ENCODE results near the gene C11orf86.

DNA sequence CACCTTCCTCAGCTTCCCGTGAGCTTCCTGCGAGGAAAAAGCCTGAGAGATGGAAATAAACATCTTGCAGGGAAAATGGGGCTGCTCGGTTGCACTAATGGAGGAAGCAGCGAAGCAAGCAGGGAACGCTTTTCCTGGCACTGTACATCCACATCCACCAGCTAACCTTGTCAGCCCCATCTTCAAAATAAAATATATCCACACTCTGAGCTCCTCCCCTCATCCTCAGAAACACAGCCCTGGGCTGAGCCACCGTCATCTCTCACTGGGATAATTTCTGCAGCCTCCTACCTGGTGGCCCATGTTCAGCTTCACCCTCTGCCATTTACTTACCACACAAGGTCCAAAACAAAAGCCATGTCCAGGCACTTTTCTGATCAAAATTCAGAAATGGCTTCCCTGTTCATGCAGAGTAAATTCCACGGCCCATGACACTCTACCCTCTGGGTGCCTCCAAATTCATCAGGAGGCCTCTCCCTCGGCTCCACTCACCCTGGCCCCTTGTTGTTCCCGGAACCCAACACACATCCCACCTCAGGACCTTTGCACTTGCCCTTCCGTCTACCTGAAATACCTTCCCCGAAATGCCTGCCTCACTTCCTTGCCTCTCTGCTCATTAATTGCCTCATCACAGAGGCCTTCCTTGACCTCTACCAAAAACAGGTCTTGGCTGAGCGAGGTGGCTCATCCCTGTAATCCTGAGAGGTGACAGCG, 13.0 kb downstream of the C11orf86 start:
- TF ChIP-seq JUN (CRISPR knock-in tag; IDR thresholded peaks at IDR 0.05): no peak
- TF ChIP-seq EMX1 (CRISPR knock-in tag; IDR thresholded peaks at IDR 0.05): no peak
- no peak for TF ChIP-seq SMAD3 (CRISPR knock-in tag; IDR thresholded peaks at IDR 0.05; ENCODE audit: borderline replicate concordance)
